HAP-1 (cell line): Measurements from ENCODE around the gene P2RX6.
"Not testable (repeated sequence)": the region's sequence is repeated elsewhere in the genome, so short reads cannot be mapped to it uniquely, and the experiment has no call there.

Experiments
- DNase-seq, 2 experiments: peaks; one replicate each; pipeline ENCODE4 v3.0.0-alpha.2; 2016 to 2020; ENCODE audit warnings: low spot score in 2 of 2
- H3K27me3 ChIP-seq: fragments of 250-450 bp; sonication (Bioruptor Pico); 2 replicates; pipeline ENCODE4 v1.5.1; 2020; ENCODE audit warnings: low read depth, mild to moderate bottlenecking, moderate library complexity
- H3K36me3 ChIP-seq: fragments of 250-450 bp; sonication (Bioruptor Pico); replicated peaks from 2 replicates; pipeline ENCODE4 v1.5.1; 2020; ENCODE audit warnings: mild to moderate bottlenecking
- H3K4me1 ChIP-seq: fragments of 250-450 bp; sonication (Bioruptor Pico); 2 replicates; pipeline ENCODE4 v1.5.1; 2020; ENCODE audit warnings: mild to moderate bottlenecking
- H3K4me3 ChIP-seq: fragments of 250-450 bp; sonication (Bioruptor Pico); 2 replicates; pipeline ENCODE4 v1.5.1; 2020; ENCODE audit warnings: mild to moderate bottlenecking, moderate library complexity
- H3K9me3 ChIP-seq: fragments of 250-450 bp; sonication (Bioruptor Pico); 2 replicates; pipeline ENCODE4 v1.5.1; 2020; ENCODE audit warnings: mild to moderate bottlenecking, moderate library complexity
- in situ Hi-C: fragments of 300-500 bp; cut with MboI; formaldehyde crosslinking; loops from 3 replicates; pipeline ENCODE4 v1.14.3; 2020; ENCODE audit warnings: low sequenced_read_pairs, inconsistent platforms, mixed read lengths

Gene P2RX6

DNA sequence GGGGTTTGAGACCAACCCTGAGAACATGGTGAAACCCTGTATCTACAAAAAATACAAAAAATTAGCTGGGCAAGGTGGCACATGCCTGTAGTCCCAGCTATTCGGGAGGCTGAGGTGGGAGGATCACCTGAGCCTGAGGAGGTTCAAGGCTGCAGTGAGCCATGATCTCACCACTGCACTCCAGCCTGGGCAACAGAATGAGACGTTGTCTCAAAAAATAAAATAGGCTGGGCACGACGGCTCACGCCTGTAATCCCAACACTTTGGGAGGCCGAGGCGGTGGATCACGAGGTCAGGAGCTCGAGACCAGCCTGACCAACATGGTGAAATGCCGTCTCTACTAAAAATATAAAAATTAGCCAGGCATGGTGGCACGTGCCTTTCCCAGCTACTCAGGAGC lies 49.5 kb downstream of the P2RX6 start:
- H3K36me3 ChIP-seq: not testable (repeated sequence)

GRCh38 chr22:21064917-21065864 lies 50.2 kb downstream of the P2RX6 start:
- no peak overlapping the region for H3K4me3 ChIP-seq
- in situ Hi-C loops: loop anchor here (10.0 kb wide), 1 partner anchor 100 kb away; the partner anchor contains the start of gene AIFM3
- H3K27me3 ChIP-seq: no peaks in the 10 kb centered on the region; the same call in 1 of the 2 replicates
- no peaks in the 10 kb centered on the region for H3K36me3 ChIP-seq
- H3K4me1 ChIP-seq: no peaks in the 10 kb centered on the region
- no peak for DNase-seq
- no peaks in the 10 kb centered on the region for H3K9me3 ChIP-seq

More for the DNA sequence above, 49.5 kb downstream of the P2RX6 start:
- not testable (repeated sequence) for H3K27me3 ChIP-seq, H3K9me3 ChIP-seq, H3K4me3 ChIP-seq, H3K4me1 ChIP-seq, DNase-seq
- in situ Hi-C loops: loop anchor here (10.0 kb wide), 1 partner anchor 100 kb away; the partner anchor contains the start of gene AIFM3

DNA sequence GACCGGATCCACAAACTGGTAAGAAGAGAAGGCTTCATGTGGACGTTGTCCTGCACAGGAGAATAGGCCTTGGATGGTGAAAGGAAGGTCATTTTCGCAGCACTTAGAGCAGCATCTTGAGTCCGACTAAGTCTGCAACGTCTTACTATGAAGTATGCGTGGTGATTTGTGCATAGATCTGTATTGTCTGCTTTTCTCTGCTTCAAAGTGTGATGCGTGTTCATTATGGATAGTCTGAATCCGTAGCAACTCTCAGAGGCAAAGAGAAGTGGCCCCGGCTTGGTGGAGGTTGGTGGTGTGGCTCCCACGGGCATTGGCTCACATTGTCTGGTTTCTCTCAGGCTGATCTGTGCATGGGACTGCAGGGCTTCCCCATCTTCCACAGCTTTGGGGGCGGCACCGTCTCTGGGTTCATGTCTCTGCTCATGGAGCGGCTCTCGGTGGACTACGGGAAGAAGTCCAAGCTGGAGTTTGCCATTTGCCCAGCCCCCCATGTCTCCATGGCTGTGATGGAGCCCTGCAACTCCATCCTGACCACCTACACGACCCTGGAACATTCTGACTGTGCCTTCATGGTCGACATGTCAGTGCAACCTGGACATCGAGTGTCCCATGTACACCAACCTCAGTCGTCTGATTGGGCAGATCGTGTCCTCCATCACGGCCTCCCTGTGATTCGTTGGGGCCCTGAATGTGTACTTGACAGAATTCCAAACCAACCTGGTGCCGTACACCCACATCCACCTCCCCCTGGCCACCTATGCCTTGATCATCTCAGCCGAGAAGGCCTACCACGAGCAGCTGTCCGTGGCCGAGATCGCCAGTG lies 52.3 kb downstream of the P2RX6 start:
- H3K27me3 ChIP-seq: no peaks in the 10 kb centered on the region; the same call in 1 of the 2 replicates
- no peaks in the 10 kb centered on the region for H3K4me1 ChIP-seq
- in situ Hi-C loops: loop anchor here (10.0 kb wide), 1 partner anchor 102 kb away; the partner anchor contains the start of gene AIFM3
- H3K36me3 ChIP-seq: no peaks in the 10 kb centered on the region
- DNase-seq: no peak
- H3K4me3 ChIP-seq: no peak overlapping the region
- no peaks in the 10 kb centered on the region for H3K9me3 ChIP-seq

GRCh38 chr22:21067901-21068680 lies 53.1 kb downstream of the P2RX6 start:
- H3K36me3 ChIP-seq: no peaks in the 10 kb centered on the region
- no peak for DNase-seq
- H3K27me3 ChIP-seq: no peaks in the 10 kb centered on the region; the same call in 1 of the 2 replicates
- in situ Hi-C loops: loop anchor here (10.0 kb wide), 1 partner anchor 103 kb away; the partner anchor contains the start of gene AIFM3
- H3K9me3 ChIP-seq: no peaks in the 10 kb centered on the region
- no peak overlapping the region for H3K4me3 ChIP-seq
- H3K4me1 ChIP-seq: no peaks in the 10 kb centered on the region

GRCh38 chr22:21068681-21069276 lies 53.8 kb downstream of the P2RX6 start:
- in situ Hi-C loops: loop anchor here (10.0 kb wide), 1 partner anchor 104 kb away; the partner anchor contains the start of gene AIFM3
- Histone ChIP-seq H3K36me3 (no peaks in the 10 kb centered on the region), H3K4me1 (no peaks in the 10 kb centered on the region), H3K9me3 (no peaks in the 10 kb centered on the region), H3K27me3 (no peaks in the 10 kb centered on the region; the same call in 1 of the 2 replicates), H3K4me3 (no peak overlapping the region)
- no peak for DNase-seq

- in situ Hi-C loops: loop anchor here (10.0 kb wide), 1 partner anchor 105 kb away; the partner anchor contains the start of gene AIFM3
- DNase-seq: no peak
Observed at GRCh38 chr22:21069375-21069774, 54.4 kb downstream of the P2RX6 start.

DNA sequence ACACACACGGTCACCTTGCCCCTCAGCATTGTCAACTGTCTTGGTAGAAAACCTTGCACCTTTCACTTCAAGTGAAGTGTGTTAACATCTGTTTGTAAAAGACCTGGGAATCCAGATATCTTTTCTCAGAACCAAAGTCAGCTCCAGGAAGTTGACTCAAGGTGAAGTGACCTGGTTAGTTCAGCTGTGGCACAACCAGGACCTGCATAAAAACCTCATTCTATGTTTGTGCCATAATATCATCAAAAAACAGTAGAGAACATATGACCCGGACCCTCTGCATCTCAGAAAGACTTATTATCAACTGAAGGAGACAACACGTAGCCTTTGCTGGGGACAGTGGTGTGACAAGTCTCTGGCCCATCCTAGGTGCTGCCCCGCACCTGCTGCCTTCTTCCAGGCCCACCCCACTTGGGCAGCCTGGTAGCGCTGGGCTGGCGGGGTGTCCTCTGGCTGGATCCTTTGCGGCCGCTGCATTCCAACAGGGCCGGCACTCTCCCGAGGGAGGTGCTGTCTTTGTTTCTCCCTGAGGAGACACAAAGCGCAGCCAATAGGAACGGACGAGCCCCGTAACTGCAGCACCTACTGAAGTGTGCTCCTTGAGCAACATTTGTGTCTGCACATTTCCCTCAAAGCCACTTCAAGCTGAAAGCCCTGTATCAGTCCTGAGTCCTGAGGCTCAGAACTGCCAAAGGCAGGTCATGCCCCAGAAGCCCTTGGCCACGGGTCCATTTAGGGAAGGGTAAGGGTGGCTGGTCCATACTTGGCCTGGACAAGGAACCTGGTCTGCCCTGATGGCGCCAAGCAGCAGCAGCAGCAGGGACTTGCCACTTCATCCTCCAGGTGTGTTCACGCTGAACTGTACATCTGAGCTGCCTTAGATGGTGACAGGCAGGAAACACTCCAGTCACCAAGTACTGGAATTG lies 56.0 kb downstream of the P2RX6 start:
- in situ Hi-C loops: no loop called here
- no peak overlapping the region for H3K4me3 ChIP-seq
- no peaks in the 10 kb centered on the region for H3K27me3 ChIP-seq
- H3K9me3 ChIP-seq: no peaks in the 10 kb centered on the region
- no peaks in the 10 kb centered on the region for H3K36me3 ChIP-seq
- H3K4me1 ChIP-seq: no peaks in the 10 kb centered on the region
- DNase-seq: no peak

More at GRCh38 chr22:21069375-21069774, 54.4 kb downstream of the P2RX6 start:
- Histone ChIP-seq H3K36me3 (no peaks in the 10 kb centered on the region), H3K9me3 (no peaks in the 10 kb centered on the region), H3K4me3 (no peak overlapping the region), H3K4me1 (no peaks in the 10 kb centered on the region), H3K27me3 (no peaks in the 10 kb centered on the region; the same call in 1 of the 2 replicates)

- DNase-seq, H3K4me1 ChIP-seq, in situ Hi-C loops, H3K4me3 ChIP-seq, H3K9me3 ChIP-seq, H3K27me3 ChIP-seq, H3K36me3 ChIP-seq: not testable (repeated sequence)
Observed at GRCh38 chr22:21071796-21072195, 56.8 kb downstream of the P2RX6 start.

DNA sequence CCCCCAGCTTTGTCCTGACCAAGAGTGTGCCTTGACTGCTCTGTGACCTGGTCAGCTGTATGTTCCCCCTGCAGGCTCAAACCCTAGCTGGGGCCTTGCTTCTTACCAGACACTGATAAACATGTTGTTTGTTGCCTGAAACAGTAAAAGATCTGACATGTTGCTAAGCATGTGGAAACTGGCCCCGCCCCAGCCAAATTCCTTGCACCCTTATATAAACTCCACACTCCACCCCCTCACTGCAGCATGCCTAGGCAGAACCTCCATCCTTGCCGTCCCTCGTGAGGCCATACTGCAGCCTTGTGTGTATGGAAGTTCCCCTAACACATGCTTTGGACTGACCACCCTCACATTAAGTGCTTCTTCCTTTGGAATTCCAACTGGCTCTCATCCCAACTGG lies 58.1 kb downstream of the P2RX6 start:
- Histone ChIP-seq H3K9me3 (no peaks in the 10 kb centered on the region), H3K4me3 (no peak overlapping the region), H3K36me3 (no peaks in the 10 kb centered on the region), H3K4me1 (no peaks in the 10 kb centered on the region), H3K27me3 (no peaks in the 10 kb centered on the region)
- no peak for DNase-seq
- in situ Hi-C loops: no loop called here

DNA sequence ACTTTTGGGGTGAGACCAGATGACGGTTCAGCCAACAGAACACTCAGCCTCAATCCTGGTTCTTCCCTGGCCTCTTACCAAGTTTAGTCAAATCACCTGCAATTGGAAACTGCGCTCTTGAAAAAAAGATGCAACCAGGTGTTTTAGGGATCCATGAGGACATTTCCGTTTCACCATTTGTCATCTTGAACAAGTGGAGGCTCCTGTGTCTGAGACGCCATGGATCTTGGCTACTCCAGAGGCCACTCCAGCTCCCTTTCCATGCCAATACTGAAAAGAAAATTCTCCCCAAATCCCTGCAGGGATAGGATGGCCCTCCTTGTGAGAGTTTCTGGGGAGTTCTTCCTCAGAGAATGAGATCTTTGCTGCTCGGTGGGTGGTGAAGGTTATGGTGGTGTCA lies 58.5 kb downstream of the P2RX6 start:
- Histone ChIP-seq H3K4me1 (no peaks in the 10 kb centered on the region), H3K4me3 (no peak overlapping the region), H3K9me3 (no peaks in the 10 kb centered on the region), H3K27me3 (no peaks in the 10 kb centered on the region), H3K36me3 (no peaks in the 10 kb centered on the region)
- no peak for DNase-seq
- in situ Hi-C loops: no loop called here

DNA sequence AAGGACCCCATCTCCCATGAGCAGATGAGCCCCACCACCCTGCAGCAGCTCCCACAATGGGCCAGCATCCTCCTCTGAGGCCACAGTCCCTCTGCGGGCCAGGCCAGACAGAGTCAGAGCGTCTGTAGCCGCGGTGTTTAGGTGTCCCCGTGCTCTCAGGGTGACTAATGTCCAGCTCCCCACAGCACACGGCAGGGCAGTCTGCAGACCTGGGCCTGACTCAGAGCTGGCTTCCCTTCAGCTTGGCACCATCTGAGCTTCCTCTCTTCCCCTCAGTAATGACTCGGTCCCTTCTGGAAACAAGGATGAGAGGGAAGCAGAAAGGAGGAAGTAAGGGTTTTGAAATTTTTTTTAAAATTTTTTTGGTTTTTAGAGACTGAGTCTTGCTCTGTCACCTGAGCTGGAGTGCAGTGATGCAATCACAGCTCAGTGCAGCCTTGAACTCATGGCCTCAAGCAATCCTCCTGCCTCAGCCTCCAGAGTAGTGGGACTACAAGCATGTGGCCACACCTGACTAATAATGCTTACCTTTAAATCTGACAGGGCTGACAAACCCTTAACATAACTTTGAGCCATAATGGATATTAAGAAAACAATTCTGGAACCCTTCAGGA lies 59.2 kb downstream of the P2RX6 start:
- H3K4me3 ChIP-seq: no peak overlapping the region
- no peaks in the 10 kb centered on the region for H3K27me3 ChIP-seq
- in situ Hi-C loops: no loop called here
- no peak for DNase-seq
- H3K9me3 ChIP-seq: no peaks in the 10 kb centered on the region
- no peaks in the 10 kb centered on the region for H3K36me3 ChIP-seq
- no peaks in the 10 kb centered on the region for H3K4me1 ChIP-seq
